ENCODE measurements around the gene ANKRD10. TPM values are rescaled to one million over a fixed set of nuclear protein-coding genes. Genes with fewer than 3 reads are reported as not detected.
"Not testable (repeated sequence)": the region's sequence is repeated elsewhere in the genome, so short reads cannot be mapped to it uniquely, and the experiment has no call there.

Gene ANKRD10
- total RNA-seq, 2 experiments from 2014 or later = 65.1 to 91.8 TPM

DNA sequence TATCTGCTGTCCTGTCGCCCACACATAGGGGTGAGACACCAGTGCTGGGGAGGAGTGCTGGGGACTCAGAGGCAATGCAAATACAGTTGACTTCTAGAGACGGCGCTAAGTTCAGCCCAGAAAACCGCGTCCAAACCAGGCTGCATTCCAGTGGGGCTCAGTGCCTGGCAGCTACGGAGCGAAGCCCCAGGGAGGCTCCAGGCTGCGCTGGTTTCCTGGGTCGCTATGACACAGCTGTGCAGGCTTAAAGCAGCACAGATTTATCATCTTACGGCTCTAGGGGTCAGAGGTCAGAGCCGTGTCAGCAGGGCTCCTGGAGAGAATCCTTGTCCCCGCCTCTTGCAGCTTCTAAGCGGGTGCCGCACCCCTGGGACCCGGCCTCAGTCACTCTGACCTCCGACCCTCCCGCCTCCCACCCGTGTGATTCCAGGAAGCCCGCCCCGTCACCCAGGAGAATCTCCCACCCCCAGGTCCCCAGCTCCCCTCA lies 61.6 kb downstream of the ANKRD10 start:
- H3K27me3 Mint-ChIP-seq = peaks cover 7% of the 10 kb centered on the region
- CTCF ChIA-PET = no interaction called here
- intact Hi-C loops (cut with DNase I, micrococcal nuclease) = no loop called here
- peaks cover 3% of the 10 kb centered on the region for H3K9me3 Mint-ChIP-seq (ENCODE audit: low read depth)
- POLR2A ChIA-PET = no interaction called here
- peaks cover 4% of the 10 kb centered on the region for H3K4me1 Mint-ChIP-seq
- no peak overlapping the region for H3K4me3 Mint-ChIP-seq
- H3K36me3 Mint-ChIP-seq (ENCODE audit: low read depth) = no peaks in the 10 kb centered on the region
- no peak overlapping the region for H3K27ac Mint-ChIP-seq
- no peak for DNase-seq
- no peak for ATAC-seq

DNA sequence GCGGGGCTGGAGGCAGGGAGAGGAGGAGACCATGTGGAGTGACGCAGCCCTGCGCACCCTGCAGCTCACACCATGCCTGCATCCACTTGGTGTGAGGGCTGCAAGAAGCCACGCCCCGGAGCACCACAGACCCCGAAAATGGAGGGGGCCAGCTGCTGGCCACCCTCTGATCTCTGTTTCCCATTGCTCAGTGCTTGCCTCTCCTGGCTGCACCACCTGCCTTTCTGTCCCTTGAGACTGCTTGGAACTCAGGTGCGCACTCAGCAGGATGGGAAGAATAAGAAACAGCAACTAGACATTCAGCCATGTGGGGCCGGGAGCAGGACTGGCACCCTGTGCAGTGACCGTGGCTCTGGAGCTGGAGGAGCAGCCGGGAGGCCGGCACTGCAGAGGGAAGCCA lies 64.0 kb downstream of the ANKRD10 start:
- H3K27me3 Mint-ChIP-seq = peaks cover 13% of the 10 kb centered on the region
- ATAC-seq (no peak), DNase-seq (no peak)
- intact Hi-C loops (cut with DNase I, micrococcal nuclease) = no loop called here
- no peaks in the 10 kb centered on the region for H3K9me3 Mint-ChIP-seq (ENCODE audit: low read depth)
- H3K4me1 Mint-ChIP-seq = no peaks in the 10 kb centered on the region
- H3K4me3 Mint-ChIP-seq = no peak overlapping the region
- H3K27ac Mint-ChIP-seq = no peak overlapping the region
- H3K36me3 Mint-ChIP-seq (ENCODE audit: low read depth) = no peaks in the 10 kb centered on the region
- ChIA-PET CTCF (no interaction called here), POLR2A (no interaction called here)

DNA sequence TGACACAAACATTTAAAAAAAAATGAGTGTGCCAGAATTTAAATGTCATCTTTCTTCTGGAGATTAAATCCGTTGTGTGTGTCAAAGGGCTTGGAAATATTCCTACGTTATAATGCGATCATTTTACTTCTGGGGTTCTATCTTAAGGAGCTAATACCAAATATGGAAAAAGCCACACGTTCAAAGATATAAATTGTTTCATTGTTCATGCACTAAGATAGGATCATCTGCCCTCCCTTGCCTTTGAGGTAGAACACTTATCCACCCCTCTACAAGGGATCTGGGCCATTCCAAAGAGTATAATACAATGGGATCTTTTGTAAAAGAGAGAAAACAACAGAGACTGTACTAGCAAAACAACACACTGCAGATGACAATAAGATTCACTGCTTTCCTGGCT lies 64.9 kb downstream of the ANKRD10 start:
- Mint-ChIP-seq H3K4me3 (no peak overlapping the region), H3K27ac (no peak overlapping the region), H3K4me1 (no peaks in the 10 kb centered on the region), H3K36me3 (ENCODE audit: low read depth) (no peaks in the 10 kb centered on the region), H3K9me3 (ENCODE audit: low read depth) (no peaks in the 10 kb centered on the region), H3K27me3 (peaks cover 15% of the 10 kb centered on the region)
- ChIA-PET POLR2A (no interaction called here), CTCF (no interaction called here)
- no peak for DNase-seq
- no peak for ATAC-seq
- intact Hi-C loops (cut with DNase I, micrococcal nuclease) = no loop called here

DNA sequence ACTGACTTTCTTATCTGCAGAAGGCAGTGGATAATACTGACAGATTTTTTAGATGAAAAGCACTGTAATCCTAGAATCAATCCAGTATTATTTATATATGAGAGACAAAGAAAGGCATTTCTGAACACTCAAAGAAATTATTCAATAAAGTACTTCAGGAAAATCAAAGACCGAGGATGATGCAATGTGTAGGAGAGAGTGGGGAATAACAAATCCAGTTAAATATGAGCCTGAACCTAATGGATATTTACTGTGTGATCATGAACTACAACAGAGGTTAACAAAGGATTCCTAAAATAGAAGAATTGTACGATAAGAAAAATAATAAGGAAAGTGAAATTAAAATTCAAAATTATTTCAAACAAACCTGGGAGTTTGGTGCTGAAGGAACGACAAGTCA lies 69.3 kb downstream of the ANKRD10 start:
- intact Hi-C loops (cut with DNase I, micrococcal nuclease) = no loop called here
- POLR2A ChIA-PET = no interaction called here
- ATAC-seq = no peak

DNA sequence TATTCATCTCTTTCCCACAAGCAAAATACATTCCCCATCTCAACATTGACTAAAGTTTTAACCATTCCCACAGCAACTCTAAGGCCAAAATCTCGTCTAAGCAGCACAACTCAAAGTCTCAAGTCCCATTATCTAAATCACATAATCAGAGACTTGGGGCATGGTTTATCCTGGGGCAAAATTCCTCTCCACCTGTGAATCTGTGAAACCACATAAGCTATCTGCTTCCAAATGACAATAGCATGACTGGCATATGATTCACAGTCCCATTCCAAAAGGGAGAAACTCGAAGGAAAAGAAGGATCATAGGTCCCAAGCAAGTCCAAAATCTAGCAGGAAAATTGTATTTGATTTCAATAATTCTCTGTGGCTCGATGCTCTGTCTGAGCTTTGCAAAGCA lies 73.0 kb downstream of the ANKRD10 start:
- Mint-ChIP-seq H3K9me3 (ENCODE audit: low read depth) (no peaks in the 10 kb centered on the region), H3K4me1 (no peaks in the 10 kb centered on the region), H3K36me3 (ENCODE audit: low read depth) (peaks cover 2% of the 10 kb centered on the region)

More for the DNA sequence above, 69.3 kb downstream of the ANKRD10 start:
- Mint-ChIP-seq H3K4me1 (no peaks in the 10 kb centered on the region), H3K9me3 (ENCODE audit: low read depth) (no peaks in the 10 kb centered on the region), H3K4me3 (no peak overlapping the region), H3K27me3 (peaks cover 38% of the 10 kb centered on the region), H3K27ac (no peak overlapping the region), H3K36me3 (ENCODE audit: low read depth) (peaks cover 2% of the 10 kb centered on the region)
- CTCF ChIA-PET = interaction anchor here (0.7 kb wide), 1 partner anchor 13 kb away, joined by 4 read pairs; no protein-coding TSS in a partner anchor
- no peak for DNase-seq

DNA sequence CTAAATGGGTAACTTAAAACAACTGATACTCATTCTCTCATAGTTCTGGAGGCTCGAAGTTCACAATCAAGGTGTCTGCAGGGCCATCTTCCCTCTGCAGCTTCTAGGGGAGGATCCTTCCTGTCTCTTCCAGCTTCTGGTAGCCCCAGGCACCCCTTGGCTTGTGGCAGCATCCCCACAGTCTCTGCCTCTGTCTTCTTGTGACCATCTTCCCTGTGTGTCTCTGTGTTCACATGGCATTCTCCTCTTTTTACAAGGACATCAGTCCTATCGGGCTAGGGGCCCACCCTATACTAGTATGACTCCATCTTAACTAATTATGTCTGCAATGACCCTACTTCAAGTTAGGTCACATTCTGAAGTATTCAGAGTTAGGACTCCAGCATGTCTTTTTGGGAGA lies 73.5 kb downstream of the ANKRD10 start:
- no peak overlapping the region for H3K4me3 Mint-ChIP-seq
- CTCF ChIA-PET = interaction anchor here (0.7 to 0.8 kb wide), 2 partner anchors 566 to 1879 kb away, joined by 3 read pairs; no protein-coding TSS in a partner anchor
- POLR2A ChIA-PET = no interaction called here
- no peaks in the 10 kb centered on the region for H3K9me3 Mint-ChIP-seq (ENCODE audit: low read depth)
- H3K4me1 Mint-ChIP-seq = no peaks in the 10 kb centered on the region
- no peak overlapping the region for H3K27ac Mint-ChIP-seq
- peaks cover 30% of the 10 kb centered on the region for H3K27me3 Mint-ChIP-seq
- H3K36me3 Mint-ChIP-seq (ENCODE audit: low read depth) = peaks cover 2% of the 10 kb centered on the region
- DNase-seq (no peak), ATAC-seq (no peak)
- intact Hi-C loops (cut with DNase I, micrococcal nuclease) = no loop called here

More for the DNA sequence above, 73.0 kb downstream of the ANKRD10 start:
- DNase-seq = no peak
- H3K27me3 Mint-ChIP-seq = peaks cover 30% of the 10 kb centered on the region
- ChIA-PET CTCF (interaction anchor here (0.8 kb wide), 1 partner anchor 1880 kb away, joined by 3 read pairs; no protein-coding TSS in a partner anchor), POLR2A (no interaction called here)
- ATAC-seq = no peak
- H3K27ac Mint-ChIP-seq = no peak overlapping the region
- no peak overlapping the region for H3K4me3 Mint-ChIP-seq
- intact Hi-C loops (cut with DNase I, micrococcal nuclease) = no loop called here

DNA sequence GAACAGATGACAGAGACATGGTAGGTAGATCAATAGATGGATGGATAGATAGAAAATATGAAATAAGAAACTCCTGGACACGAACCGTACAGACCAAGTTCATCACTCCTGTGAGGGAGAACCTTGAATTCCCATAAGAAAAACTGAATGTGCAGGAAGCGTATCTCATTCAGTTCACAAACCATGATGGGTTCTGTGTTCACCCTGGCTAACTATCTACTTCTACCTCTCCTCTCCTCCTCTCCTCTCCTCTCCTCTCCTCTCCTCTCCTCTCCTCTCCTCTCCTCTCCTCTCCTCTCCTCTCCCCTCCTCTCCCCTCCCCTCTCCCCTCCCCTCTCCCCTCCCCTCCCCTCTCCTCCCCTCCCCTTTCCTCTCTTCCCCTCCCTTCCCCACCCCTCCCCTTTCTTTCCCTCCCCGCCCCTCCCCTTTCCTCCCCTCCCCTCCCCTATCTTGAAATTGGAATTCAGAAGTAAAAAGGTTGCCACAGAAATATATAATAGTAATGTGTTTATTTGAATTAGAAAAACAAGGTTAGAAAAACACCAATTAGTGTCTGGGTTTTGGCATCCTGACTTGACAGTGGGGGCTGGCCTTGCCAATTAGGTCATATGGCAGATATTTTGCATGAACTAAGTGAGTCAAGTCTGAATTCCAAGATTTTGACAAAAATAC lies 75.9 kb downstream of the ANKRD10 start:
- H3K36me3 Mint-ChIP-seq (ENCODE audit: low read depth) = peaks cover 2% of the 10 kb centered on the region
- peaks cover 16% of the 10 kb centered on the region for H3K27me3 Mint-ChIP-seq
- no peak overlapping the region for H3K4me3 Mint-ChIP-seq
- no peaks in the 10 kb centered on the region for H3K9me3 Mint-ChIP-seq (ENCODE audit: low read depth)
- intact Hi-C loops (cut with DNase I, micrococcal nuclease) = no loop called here
- no peaks in the 10 kb centered on the region for H3K4me1 Mint-ChIP-seq
- H3K27ac Mint-ChIP-seq = no peak overlapping the region
- CTCF ChIA-PET = no interaction called here
- DNase-seq (no peak), ATAC-seq (no peak)
- POLR2A ChIA-PET = no interaction called here

DNA sequence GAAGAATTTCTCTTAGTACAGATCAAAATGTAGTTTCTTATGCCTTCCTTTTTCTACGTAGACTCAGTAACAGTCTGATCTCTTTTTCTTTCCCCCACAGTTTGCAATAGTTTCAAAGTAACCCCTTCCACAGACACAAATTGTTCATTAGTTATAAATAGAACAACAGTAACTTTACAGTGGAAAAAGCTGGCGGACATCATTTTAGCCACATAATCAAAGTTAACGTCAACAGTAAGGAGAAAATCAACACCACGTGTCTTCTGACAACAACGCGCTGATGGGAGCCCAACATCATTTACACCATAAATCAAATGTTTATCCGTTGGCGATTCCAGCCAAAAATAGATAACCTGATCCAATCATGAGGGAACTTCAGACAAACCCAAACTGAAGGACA lies 76.8 kb downstream of the ANKRD10 start:
- POLR2A ChIA-PET = no interaction called here
- no peak overlapping the region for H3K4me3 Mint-ChIP-seq
- DNase-seq = no peak

DNA sequence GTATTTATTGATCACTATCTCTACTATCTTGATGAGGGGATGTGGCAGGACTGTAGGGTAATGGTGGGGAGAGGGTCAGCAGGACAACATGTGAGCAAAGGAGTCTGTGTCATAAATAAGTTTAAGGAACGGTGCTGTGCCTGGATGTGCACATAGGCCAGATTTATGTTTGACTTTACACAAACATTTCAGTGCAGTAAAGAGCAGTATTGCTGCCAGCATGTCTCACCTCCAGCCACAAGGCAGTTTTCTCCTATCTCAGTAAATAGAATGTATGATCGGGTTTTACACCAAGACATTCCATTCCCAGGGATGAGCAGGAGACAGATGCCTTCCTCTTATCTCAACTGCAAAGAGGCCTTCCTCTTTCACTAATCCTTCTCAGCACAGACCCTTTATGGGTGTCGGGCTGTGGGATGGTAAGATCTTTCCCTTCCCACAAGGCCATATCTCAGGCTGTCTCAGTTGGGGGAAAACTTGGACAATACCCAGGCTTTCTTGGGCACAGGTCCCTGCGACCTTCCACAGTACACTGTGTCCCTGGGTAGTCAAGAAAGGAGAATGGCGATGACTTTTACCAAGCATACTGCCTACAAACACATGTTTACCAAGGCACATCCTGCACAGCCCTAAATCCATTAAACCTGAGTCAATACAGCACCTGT lies 77.3 kb downstream of the ANKRD10 start:
- H3K27ac Mint-ChIP-seq; ATAC-seq; H3K4me1 Mint-ChIP-seq; H3K36me3 Mint-ChIP-seq (ENCODE audit: low read depth); H3K4me3 Mint-ChIP-seq; H3K27me3 Mint-ChIP-seq; CTCF ChIA-PET; intact Hi-C loops (cut with DNase I, micrococcal nuclease); POLR2A ChIA-PET; DNase-seq; H3K9me3 Mint-ChIP-seq (ENCODE audit: low read depth): not testable (repeated sequence)

More for the DNA sequence above, 76.8 kb downstream of the ANKRD10 start:
- Mint-ChIP-seq H3K9me3 (ENCODE audit: low read depth) (no peaks in the 10 kb centered on the region), H3K27ac (no peak overlapping the region), H3K4me1 (no peaks in the 10 kb centered on the region), H3K36me3 (ENCODE audit: low read depth) (peaks cover 2% of the 10 kb centered on the region), H3K27me3 (peaks cover 10% of the 10 kb centered on the region)
- CTCF ChIA-PET = no interaction called here
- ATAC-seq = no peak
- intact Hi-C loops (cut with DNase I, micrococcal nuclease) = no loop called here

DNA sequence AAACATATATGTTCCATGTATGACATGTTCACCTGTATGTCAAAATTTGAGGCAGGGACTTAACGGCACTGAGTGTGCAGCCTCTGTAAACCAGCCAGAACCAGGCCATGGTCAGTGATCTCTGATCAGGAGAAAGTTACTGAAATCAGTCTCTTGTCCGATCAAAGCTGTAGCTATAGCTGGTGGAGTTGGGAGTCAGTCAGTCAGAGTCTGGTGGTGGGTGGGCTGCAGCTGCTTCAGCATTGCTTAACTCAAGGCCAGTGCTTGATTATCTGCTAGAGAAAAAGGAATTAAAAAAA lies 78.3 kb downstream of the ANKRD10 start:
- Mint-ChIP-seq H3K9me3 (ENCODE audit: low read depth) (no peaks in the 10 kb centered on the region), H3K4me1 (no peaks in the 10 kb centered on the region), H3K27me3 (peaks cover 5% of the 10 kb centered on the region), H3K27ac (no peak overlapping the region), H3K36me3 (ENCODE audit: low read depth) (peaks cover 2% of the 10 kb centered on the region), H3K4me3 (no peak overlapping the region)
- no peak for DNase-seq
- intact Hi-C loops (cut with DNase I, micrococcal nuclease) = no loop called here
- ChIA-PET POLR2A (no interaction called here), CTCF (no interaction called here)
- no peak for ATAC-seq

DNA sequence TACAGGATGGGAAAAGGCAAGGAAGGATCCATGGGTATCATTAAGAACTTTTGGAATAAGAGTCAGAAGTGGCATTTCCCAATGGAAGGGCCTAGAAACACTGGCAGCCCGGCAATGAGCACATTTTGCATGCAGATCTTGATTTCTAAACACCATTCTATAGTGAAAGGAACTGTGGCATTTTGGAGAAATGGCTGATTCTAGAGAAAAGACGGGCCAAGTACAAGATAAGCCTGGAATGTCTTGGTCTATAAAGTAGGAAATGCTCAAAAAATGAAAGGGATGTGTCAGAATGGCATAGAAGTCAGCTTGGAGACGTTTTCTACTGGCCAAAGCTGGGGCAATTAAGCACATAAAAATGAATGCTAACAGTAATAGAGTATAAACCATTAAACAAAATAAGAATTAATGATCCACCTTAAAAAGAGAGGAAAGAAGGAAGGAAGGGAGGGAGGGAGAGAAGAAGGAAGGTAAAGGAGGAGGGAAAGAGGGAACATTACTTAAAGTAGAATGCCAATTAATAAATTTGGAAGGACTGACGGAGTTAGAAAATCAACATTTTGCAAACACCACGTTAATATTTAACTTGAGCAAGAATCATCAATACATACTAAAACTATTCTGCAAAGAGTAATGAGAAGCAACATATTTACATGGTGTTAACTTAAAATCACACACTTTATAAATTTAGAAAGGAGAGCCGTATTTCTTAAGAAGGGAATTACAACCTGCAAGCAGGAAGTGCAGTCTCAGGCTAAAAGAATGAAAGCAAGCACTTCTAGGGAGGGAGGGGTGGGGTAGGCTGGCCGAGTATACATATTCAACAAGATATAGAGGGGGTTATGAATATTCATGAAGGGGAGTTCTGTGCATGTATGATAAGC lies 78.9 kb downstream of the ANKRD10 start:
- Mint-ChIP-seq H3K4me1 (no peaks in the 10 kb centered on the region), H3K27ac (no peak overlapping the region), H3K9me3 (ENCODE audit: low read depth) (no peaks in the 10 kb centered on the region), H3K36me3 (ENCODE audit: low read depth) (no peaks in the 10 kb centered on the region), H3K27me3 (no peaks in the 10 kb centered on the region), H3K4me3 (no peak overlapping the region)
- CTCF ChIA-PET = no interaction called here
- POLR2A ChIA-PET = no interaction called here
- DNase-seq (no peak), ATAC-seq (no peak)
- intact Hi-C loops (cut with DNase I, micrococcal nuclease) = no loop called here

DNA sequence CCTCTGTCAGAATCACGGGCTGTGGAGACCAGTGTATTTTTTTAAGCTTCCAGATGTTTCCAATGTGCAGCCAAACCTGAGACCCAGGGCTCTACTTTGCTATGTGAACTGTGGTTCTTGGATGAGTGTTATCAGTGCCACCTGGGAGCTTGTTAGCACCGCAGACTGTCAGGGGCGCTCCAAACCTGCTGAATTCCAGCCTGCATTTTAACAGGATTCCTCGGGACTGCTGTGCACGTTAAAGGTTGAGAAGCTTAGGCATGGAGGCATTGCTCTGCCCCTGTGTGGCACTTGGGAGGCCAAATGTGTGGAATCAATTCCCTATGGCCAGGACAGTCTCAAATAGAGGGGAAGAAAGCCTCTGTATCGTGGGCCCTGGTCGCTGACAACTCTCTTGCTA lies 80.3 kb downstream of the ANKRD10 start:
- DNase-seq = no peak
- Mint-ChIP-seq H3K27me3 (peaks cover 2% of the 10 kb centered on the region), H3K4me1 (no peaks in the 10 kb centered on the region), H3K27ac (no peak overlapping the region), H3K4me3 (no peak overlapping the region), H3K9me3 (ENCODE audit: low read depth) (no peaks in the 10 kb centered on the region), H3K36me3 (ENCODE audit: low read depth) (no peaks in the 10 kb centered on the region)
- ATAC-seq = no peak
- intact Hi-C loops (cut with DNase I, micrococcal nuclease) = loop anchor here in 1 of 2 experiments (1.0 kb wide), 1 partner anchor 11 kb away; no protein-coding TSS in a partner anchor
- POLR2A ChIA-PET = no interaction called here
- CTCF ChIA-PET = no interaction called here

All from activated CD4-positive, alpha-beta T cell treated with anti-CD3 and anti-CD28 coated beads for 36 hours (primary cell).